Kidney (tissue), 14 donors: ENCODE data around the gene PNCK. TPM values are rescaled to one million over a fixed set of nuclear protein-coding genes. Genes with fewer than 3 reads are reported as not detected.
A peak's percentile ranks its signal among the peaks of the same experiment; 100 is the strongest.

Source experiments
- DNase-seq, 5 donors: peaks; one replicate each; pipeline ENCODE4 v3.0.0-alpha.2; 2013 to 2020
- FAIRE-seq: peaks from 2 replicates; lab custom pipeline; 2012; peaks lifted over from hg19 to GRCh38; lab: Jason Lieb, UNC
- H3K27ac ChIP-seq, 2 donors: one replicate each; pipeline ENCODE4 v1.7.0; 2013; ENCODE audit warnings: low read depth in 2 of 2, low read length in 2 of 2, inconsistent platforms in 1 of 2
- H3K27me3 ChIP-seq: one replicate; pipeline ENCODE4 v1.7.1; 2013; ENCODE audit warnings: low read length, inconsistent platforms; ENCODE audit not compliant: control insufficient read depth, insufficient read depth
- H3K36me3 ChIP-seq, 3 donors: one replicate each; pipeline versions ENCODE4 v1.7.0 to v1.7.1; 2013; ENCODE audit warnings: low read length in 3 of 3, control low read depth in 1 of 3, inconsistent platforms in 1 of 3; ENCODE audit not compliant: insufficient read depth in 3 of 3, control insufficient read depth in 2 of 3
- H3K4me1 ChIP-seq, 3 donors: one replicate each; pipeline versions ENCODE4 v1.7.0 to v1.7.1; 2013; ENCODE audit warnings: low read length in 3 of 3, inconsistent platforms in 1 of 3, low read depth in 1 of 3; ENCODE audit not compliant: control insufficient read depth in 2 of 3, insufficient read depth in 2 of 3
- H3K4me3 ChIP-seq, 3 donors: one replicate each; pipeline versions ENCODE4 v1.7.0 to v1.8.1; 2013; ENCODE audit warnings: low read length in 3 of 3, control low read depth in 1 of 3, inconsistent platforms in 1 of 3
- H3K9ac ChIP-seq, 3 donors: one replicate each; pipeline versions ENCODE4 v1.7.0 to v1.7.1; 2013; ENCODE audit warnings: low read length in 3 of 3, control low read depth in 1 of 3, inconsistent platforms in 1 of 3
- H3K9me3 ChIP-seq, 3 donors: one replicate each; pipeline versions ENCODE4 v1.7.0 to v1.7.1; 2013; ENCODE audit warnings: low read length in 3 of 3, control low read depth in 1 of 3, inconsistent platforms in 1 of 3; ENCODE audit not compliant: control insufficient read depth in 2 of 3, insufficient read depth in 1 of 3
- intact Hi-C: fragments of 100-400 bp; cut with DNase I; formaldehyde crosslinking; loops from one replicate; pipeline ENCODE4 v1.11.1; 2022
- polyA plus RNA-seq: library from polyadenylated mRNA; stranded (reverse); fragments of 350-450 nt; fragmentation: Illumina TruSeq; extraction: RNeasy Lipid Tissue Mini Kit (QIAGEN cat#74804); gene quantifications from one replicate; pipeline ENCODE4 v1.2.3, GENCODE V29; 2014; ENCODE audit warnings: low read depth, low replicate concordance; ENCODE audit not compliant: insufficient read depth
- total RNA-seq: library from RNA; stranded (reverse); fragmentation: NEBNext Ultra II Directional; extraction: Animal tissue kit (Norgen Biotek cat#: 25700); gene quantifications from one replicate; pipeline ENCODE4 v1.2.1, GENCODE V29; 2021
- TF ChIP-seq, protein P1 (sequence below): IDR thresholded peaks from 3 replicates; pipeline ENCODE4 v1.5.1; 2012; ENCODE audit warnings: mild to moderate bottlenecking, moderate library complexity, borderline replicate concordance; ENCODE audit not compliant: insufficient read depth; ENCODE audit errors: extremely low read depth
- donor health status: control.
- donor health status: control.
- donor health status: control.
- donor health status: control.
- donor health status: control.
- donor health status: DM: yes; HTN: yes; CAD: no.
- donor health status: Normal renal cell carcinoma (clear cell type).

Gene PNCK
- total and polyA plus RNA-seq, 2 donors from 2014 or later: 1.5 to 5.5 TPM

DNA sequence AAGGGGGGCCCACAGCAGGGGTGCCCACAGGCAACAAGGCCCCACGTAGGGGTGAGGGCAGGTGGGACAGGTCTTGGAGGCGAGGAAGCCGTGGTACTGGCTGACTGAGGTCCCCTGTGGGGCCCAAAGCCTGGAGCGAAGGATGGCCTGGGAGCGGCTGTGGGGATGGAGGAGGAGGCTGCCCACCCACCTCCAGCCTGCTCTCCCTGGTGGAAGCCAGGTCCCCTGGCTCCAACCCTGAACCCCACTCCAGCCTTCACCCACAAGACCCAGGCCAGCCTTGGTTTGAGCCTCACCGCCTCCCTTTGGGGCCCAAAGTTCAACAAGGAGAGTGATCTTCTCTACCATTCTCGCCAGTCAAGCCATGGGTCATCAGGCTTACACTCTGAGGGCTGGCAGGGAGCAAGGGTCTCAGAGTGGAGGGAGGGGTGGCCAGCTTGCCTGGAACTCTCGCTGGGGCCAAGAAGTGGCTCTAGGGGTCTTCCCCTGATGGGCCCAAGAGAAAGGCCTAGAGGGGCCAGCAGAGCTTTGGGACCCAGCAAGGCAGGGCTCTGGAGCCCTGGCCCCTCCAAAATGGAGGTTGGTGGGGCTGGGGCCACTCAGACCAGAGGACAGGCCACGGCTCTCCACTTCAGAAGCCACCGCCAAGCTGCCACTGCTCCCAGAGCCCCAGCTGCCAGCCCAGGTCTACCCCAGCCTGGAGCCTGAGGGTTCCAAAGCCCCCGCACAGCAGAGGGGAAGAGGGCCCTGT lies 5.0 kb downstream of the PNCK start:
- Histone ChIP-seq H3K4me1 (peaks cover 0 to 3% (median 0%) of the 10 kb centered on the region in 3 donors), H3K36me3 (no peaks in the 10 kb centered on the region), H3K27me3 (no peaks in the 10 kb centered on the region), H3K9ac (no peak overlapping the region), H3K27ac (no peak overlapping the region), H3K4me3 (no peak overlapping the region), H3K9me3 (no peaks in the 10 kb centered on the region)
- DNase-seq (peak in 1 of 5 donors; percentile 63), FAIRE-seq (no peak)
- intact Hi-C loops: loop anchor here (5.0 kb wide), 1 partner anchor 131 kb away; no protein-coding TSS in a partner anchor
- TF ChIP-seq, protein P1, sequence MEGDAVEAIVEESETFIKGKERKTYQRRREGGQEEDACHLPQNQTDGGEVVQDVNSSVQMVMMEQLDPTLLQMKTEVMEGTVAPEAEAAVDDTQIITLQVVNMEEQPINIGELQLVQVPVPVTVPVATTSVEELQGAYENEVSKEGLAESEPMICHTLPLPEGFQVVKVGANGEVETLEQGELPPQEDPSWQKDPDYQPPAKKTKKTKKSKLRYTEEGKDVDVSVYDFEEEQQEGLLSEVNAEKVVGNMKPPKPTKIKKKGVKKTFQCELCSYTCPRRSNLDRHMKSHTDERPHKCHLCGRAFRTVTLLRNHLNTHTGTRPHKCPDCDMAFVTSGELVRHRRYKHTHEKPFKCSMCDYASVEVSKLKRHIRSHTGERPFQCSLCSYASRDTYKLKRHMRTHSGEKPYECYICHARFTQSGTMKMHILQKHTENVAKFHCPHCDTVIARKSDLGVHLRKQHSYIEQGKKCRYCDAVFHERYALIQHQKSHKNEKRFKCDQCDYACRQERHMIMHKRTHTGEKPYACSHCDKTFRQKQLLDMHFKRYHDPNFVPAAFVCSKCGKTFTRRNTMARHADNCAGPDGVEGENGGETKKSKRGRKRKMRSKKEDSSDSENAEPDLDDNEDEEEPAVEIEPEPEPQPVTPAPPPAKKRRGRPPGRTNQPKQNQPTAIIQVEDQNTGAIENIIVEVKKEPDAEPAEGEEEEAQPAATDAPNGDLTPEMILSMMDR: no peak

DNA sequence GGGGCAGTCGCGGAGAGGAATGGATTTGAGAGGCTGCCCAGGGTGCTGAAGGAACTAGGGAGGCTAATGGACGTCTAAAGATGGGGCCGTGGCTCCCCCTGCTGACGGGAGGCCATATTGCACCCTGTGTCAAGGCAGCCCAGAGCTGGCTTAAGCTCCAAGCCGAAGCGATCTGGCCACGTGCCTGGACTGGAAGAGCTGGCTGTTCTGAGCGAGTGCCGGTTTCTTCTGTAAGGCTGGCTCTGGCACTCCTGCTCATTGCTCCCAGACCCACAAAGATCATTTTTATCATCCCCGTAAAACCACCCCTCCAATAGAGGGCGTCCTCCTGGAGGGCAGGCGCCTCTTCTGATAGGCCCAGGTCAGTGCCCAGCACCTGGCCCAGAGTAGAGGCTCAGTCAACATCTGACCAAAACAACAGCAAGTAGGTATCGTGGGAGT lies 5.6 kb downstream of the PNCK start:
- intact Hi-C loops: loop anchor here (5.0 kb wide), 1 partner anchor 131 kb away; no protein-coding TSS in a partner anchor
- FAIRE-seq (peak; percentile 61), DNase-seq (peak; percentile 86 to 93 (median 89))
- no peaks in the 10 kb centered on the region for H3K36me3 ChIP-seq
- H3K27me3 ChIP-seq: no peaks in the 10 kb centered on the region
- H3K4me1 ChIP-seq: peaks cover 0 to 3% (median 0%) of the 10 kb centered on the region in 3 donors
- H3K9ac ChIP-seq: no peak overlapping the region
- H3K27ac ChIP-seq: no peak overlapping the region
- TF ChIP-seq, protein P1: peak; percentile 73
- H3K4me3 ChIP-seq: no peak overlapping the region
- no peaks in the 10 kb centered on the region for H3K9me3 ChIP-seq

DNA sequence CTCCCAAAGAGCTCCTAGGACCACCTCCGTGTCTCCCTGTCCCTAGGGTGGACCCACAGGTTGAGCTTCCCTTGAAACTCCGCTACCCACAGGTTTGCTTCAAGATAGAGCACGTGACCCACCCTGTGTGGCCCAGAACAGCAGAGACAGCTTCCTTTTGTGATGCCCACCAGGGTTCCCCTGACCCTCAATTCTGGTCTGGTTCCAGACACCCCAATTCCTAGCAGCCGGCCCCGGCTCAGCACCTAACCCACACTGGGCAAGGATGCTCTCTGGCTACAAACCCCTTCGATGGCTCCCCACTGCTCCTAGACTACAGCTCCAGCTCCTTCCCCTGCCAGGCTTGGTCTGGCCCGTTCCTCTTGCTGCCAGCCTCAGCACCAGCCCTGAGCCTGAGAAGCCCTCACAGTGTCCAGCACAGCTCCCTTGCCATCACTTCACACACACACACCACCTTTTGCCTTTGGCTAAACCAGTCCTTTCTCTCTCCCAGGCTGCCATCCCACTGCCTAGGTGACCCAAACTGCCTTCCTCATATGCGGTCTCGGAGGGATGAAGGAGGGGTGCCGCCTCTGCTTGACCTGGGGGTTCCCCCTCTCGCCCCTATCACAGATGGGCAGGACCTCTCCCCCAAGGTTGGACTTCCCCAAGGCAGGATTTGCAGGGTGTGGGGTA lies 6.2 kb downstream of the PNCK start:
- H3K9ac ChIP-seq: no peak overlapping the region
- H3K4me1 ChIP-seq: peaks cover 0 to 3% (median 0%) of the 10 kb centered on the region in 3 donors
- intact Hi-C loops: loop anchor here (5.0 kb wide), 1 partner anchor 130 kb away; no protein-coding TSS in a partner anchor
- no peaks in the 10 kb centered on the region for H3K27me3 ChIP-seq
- H3K36me3 ChIP-seq: no peaks in the 10 kb centered on the region
- TF ChIP-seq, protein P1: no peak
- no peaks in the 10 kb centered on the region for H3K9me3 ChIP-seq
- H3K4me3 ChIP-seq: no peak overlapping the region
- no peak overlapping the region for H3K27ac ChIP-seq
- FAIRE-seq (no peak), DNase-seq (peak in 1 of 5 donors; percentile 43)
